HG02970 (cell line): ENCODE measurements around the gene DNAJC15.
"Not testable (repeated sequence)": the region's sequence is repeated elsewhere in the genome, so short reads cannot be mapped to it uniquely, and the experiment has no call there.

Source experiments
- ATAC-seq: cut with Tn5 transposase; IDR thresholded peaks from one replicate; pipeline ENCODE4 v1.9.1; 2021; ENCODE audit warnings: mild to moderate bottlenecking, moderate library complexity, moderate number of reproducible peaks; ENCODE audit not compliant: unreplicated experiment, low FRiP score

DNAJC15 gene

DNA sequence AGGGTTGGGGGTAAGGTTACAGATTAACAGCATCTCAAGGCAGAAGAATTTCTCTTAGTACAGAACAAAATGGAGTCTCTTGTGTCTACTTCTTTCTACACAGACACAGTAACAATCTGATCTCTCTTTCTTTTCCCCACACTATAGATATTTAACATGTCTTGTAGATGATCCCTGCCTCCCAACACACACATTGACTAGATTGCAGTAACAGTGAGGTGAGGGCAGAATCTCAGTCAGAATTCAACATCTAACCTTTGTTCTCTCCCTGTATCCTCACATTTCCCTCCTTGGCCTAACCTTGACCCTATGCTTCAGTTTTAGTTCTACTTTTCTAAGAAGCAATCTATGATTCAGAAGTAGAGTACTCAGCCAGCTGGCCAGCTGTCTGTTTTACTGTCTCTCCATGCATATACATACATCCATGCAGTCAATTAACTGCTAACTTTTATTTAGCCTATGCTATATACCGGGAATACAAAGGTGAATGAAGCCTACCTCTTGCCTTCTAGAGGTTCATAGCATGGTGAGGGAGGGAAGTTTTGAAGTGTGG lies 18.1 kb downstream of the DNAJC15 start:
- no peak for ATAC-seq

- ATAC-seq = no peak
These were observed 19.1 kb downstream of the DNAJC15 start for GRCh38 chr13:43042410-43042921.

DNA sequence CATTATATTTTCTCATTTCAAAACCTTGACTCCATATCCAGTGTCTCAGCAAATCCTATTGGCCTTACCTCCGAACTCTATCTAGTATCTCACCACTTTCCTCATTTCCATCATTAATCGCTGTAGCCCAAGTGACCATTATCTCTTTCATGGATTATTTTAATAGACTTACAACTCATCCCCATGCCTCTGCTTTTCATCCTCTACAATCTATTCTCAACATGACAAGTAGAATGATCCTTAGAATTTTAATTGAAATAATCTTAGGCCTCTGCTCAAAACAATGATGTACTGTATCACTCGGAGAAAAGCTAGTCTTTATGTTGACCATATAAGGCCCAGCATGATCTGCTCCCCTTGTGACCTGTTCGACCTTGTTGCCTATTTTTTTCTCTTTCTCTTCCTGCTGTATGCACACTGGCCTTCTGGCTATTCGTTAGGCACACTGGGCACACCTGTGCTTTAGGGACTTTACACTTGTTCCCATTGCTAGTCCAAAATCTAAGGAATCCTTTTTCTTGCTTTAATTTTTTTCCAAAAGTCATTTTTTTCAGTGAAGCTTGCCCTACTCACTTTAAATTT lies 21.4 kb downstream of the DNAJC15 start:
- no peak for ATAC-seq

DNA sequence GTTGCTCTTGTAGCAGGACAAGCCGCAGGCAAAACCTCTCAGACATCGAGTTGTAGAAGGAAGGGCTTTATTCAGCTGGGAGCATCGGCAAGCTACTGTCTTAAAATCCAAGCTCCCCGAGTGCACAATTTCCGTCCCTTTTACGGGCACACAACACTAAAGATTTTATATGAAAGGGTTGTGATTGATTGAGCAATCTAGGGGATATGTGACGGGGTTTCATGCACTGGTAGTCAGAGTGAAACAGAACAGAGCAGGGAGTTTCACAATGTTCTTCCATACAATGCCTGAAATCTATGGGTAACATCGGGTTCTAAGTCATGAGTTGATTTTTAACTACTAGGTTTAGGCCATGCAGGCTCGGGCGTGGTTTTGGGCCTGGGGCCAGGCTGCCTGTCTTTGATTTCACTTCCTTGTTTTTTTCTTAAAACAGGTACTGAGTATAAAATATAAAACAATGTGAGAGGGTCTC lies 22.0 kb downstream of the DNAJC15 start:
- not testable (repeated sequence) for ATAC-seq

DNA sequence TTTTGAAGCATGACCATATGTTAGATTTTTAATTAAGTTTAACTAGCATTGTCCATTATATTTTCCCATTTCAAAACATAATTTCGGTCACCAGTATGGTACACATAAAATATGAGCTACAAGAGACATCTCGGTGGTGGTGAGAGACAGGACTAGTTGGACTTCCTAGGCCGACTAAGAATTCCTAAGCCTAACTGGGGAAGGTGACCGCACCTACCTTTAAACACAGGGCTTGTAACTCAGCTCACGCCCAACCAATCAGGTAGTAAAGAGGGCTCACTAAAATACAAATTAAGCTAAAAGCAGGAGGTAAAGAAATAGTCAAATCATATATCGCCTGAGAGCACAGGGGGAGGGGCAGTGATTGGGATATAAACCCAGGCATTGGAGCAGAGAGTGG lies 22.9 kb downstream of the DNAJC15 start:
- ATAC-seq = no peak

GRCh38 chr13:43054803-43055802 lies 31.7 kb downstream of the DNAJC15 start:
- no peak for ATAC-seq

DNA sequence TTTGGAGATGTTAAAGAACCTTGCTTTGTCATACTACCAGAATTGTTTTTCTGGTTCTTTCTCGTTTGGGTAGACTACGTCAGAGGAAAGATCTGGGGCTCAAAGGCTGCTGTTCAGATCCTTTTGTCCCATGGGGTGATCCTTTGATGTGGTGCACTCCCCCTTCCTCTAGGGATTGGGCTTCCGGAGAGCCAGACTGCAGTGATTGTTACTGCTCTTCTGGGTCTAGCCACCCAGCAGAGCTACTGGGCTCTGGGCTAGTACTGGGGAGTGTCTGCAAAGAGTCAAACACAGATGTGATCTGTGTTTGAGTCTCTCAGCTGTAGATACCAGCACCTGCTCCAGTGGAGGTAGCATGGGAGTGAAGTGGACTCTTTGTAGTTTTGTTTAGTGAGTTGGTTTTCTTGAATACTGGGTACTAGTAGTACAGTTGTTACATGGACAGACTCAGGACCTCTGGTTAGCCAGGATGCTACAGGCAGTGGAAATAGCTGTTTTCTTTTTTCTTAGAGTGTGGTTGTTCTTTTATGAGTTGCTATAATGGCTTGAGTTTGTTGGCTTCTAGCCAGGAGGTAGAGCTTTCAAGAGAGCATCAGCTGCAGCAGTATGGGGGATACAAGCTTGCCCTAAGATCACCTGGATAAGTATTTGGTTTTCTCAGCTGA lies 34.4 kb downstream of the DNAJC15 start:
- ATAC-seq = no peak

- no peak for ATAC-seq
These were observed 34.9 kb downstream of the DNAJC15 start for GRCh38 chr13:43058318-43058674.

DNA sequence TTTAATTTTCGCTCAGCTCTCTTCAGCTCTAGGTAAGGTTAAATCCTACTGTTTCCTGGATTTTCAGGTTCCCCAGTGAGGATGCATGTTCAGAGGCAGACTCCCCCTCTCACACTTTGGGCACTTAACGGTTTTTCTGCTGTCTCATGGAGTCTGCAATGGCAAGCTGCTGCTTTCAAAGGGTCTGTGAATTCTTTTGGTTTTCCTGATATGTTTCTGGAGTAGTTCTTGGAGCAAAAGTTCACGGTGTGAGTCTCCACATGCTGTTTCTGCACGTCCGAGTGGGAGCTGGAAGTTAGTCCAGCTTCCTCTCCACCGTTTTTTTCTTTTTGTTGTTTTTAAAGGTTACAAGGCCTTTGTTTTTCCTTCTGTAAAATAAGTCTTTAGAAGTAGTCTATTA lies 35.4 kb downstream of the DNAJC15 start:
- no peak for ATAC-seq

- not testable (repeated sequence) for ATAC-seq
These were observed 36.4 kb downstream of the DNAJC15 start for GRCh38 chr13:43059779-43060178.

GRCh38 chr13:43060806-43061205 lies 37.4 kb downstream of the DNAJC15 start:
- ATAC-seq = not testable (repeated sequence)

GRCh38 chr13:43061496-43062280 lies 38.3 kb downstream of the DNAJC15 start:
- no peak for ATAC-seq

DNA sequence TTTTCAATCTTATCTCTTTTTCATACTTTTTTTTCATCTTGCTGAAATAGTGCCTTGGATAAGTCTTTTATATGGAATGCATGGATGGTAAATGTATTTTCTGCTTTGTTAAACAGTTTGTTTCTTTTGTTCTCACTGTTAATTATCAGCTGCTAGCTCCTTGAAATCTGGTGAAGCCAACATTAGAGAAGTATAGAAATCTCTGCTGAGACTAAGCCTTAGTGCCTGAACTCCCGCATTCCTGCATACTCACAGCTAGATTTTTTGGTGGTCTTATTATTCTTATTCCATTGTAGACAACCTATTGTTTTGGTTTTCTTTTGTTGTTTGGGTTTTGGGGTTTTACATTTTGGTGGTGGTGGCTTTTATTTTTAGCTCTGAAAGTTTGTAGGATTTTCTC lies 48.4 kb downstream of the DNAJC15 start:
- ATAC-seq = no peak

- ATAC-seq = no peak
These were observed 49.0 kb downstream of the DNAJC15 start for GRCh38 chr13:43072394-43072793.

DNA sequence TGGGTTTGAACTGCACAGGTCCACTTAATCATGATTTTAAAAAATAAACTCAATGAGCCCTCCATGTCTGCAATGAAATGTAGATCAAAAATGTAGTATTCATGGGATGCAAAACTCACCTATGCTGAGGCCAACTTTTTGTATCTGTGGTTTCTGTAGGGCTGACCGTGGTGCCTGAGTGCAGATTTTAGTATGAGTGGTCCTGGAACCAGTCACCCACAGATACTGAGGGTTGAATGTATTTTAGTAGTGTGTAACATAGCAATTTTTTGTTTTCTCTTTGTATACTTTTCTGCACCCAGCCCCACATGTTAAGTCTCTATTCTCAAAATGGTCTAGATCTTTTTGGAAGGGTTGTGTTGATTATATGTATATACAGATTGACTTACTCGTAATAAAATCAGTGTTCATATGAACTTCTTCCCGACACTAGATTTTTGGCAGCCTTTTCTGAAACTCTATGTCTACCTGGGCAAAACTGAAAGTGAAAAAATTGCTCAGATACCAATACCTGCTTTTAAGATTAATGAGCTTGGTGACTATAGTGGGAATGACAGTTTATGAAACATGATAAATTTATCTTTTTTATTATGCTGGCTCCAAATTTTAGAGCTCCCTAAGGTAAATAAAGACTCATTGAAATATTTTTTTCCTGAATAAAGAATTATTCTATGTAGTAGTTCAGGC lies 51.6 kb downstream of the DNAJC15 start:
- ATAC-seq = no peak

GRCh38 chr13:43075511-43075902 lies 52.1 kb downstream of the DNAJC15 start:
- not testable (repeated sequence) for ATAC-seq

DNA sequence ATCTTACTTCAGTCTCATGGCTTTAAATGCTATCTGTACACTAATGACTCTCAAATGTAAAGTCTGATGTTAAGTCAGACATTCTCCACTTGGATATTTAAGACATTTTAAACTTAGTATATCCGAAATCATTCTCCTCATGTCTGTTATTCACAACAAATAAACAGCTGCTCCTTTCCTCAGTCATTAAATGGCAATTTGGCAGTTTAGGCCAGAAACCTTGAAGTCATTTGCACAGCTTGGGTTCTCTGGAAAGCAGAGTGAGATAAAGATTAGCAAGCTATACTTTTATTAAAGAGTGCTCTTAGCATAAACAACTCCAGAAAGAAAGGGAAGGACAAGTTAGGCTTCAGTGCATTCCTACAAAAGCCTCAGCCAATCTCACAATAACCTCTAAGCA lies 53.7 kb downstream of the DNAJC15 start:
- ATAC-seq = no peak

GRCh38 chr13:43077461-43077860 lies 54.1 kb downstream of the DNAJC15 start:
- ATAC-seq = no peak

DNA sequence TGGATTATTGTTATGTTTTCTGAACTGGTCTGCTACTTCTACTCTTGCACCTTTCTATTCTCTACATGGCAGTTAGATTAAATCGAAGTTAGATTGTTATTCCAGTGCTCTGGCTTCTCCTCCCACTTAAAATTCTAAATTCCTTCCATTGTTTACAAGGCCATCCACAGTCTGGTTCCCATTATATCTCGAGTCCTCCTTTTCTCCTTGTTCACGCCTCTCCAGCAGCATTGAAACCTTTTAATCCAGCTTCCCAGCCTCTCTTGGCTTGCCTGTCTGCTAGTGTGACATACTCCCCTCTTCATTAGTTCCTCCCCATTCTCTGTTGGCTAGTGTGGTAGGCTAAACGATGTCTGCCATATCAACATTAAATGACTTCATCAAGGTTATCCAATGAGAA lies 54.5 kb downstream of the DNAJC15 start:
- ATAC-seq = no peak
